Measurements from ENCODE around the gene RFX1. TPM values are rescaled to one million over a fixed set of nuclear protein-coding genes. Genes with fewer than 3 reads are reported as not detected.
A peak's percentile ranks its signal among the peaks of the same experiment; 100 is the strongest.

Gene RFX1
- total and polyA plus RNA-seq, 9 of the 15 experiments (the other 6 are each of a cell fraction or from before 2014, with no cell fraction given) = 0.14 to 19.3 (median 1.2) TPM

- TF ChIP-seq GTF3C2 (IDR thresholded peaks at IDR 0.05; ENCODE audit: borderline replicate concordance, extremely low read depth, insufficient read length) (no peak), E2F6 (IDR thresholded peaks at IDR 0.05; ENCODE audit: borderline replicate concordance in 1 of 2, extremely low read depth in 1 of 2, insufficient read depth in 1 of 2, insufficient read length in 1 of 2, low read depth in 1 of 2, low read length in 1 of 2, poor library complexity in 1 of 2, severe bottlenecking in 1 of 2) (peak; percentile 46 to 82), MXI1 (IDR thresholded peaks at IDR 0.05; ENCODE audit: low read depth, low read length) (peak; percentile 92)
These were observed 1.3 kb downstream of the RFX1 start (continued) for GRCh38 chr19:14004619-14005348.
